ENCODE data around the gene ARHGEF17.
"Not testable (repeated sequence)": the region's sequence is repeated elsewhere in the genome, so short reads cannot be mapped to it uniquely, and the experiment has no call there.

The ARHGEF17 gene

GRCh38 chr11:73274191-73274590, 33.9 kb upstream of the ARHGEF17 start:
- not testable (repeated sequence) for DNase-seq

DNA sequence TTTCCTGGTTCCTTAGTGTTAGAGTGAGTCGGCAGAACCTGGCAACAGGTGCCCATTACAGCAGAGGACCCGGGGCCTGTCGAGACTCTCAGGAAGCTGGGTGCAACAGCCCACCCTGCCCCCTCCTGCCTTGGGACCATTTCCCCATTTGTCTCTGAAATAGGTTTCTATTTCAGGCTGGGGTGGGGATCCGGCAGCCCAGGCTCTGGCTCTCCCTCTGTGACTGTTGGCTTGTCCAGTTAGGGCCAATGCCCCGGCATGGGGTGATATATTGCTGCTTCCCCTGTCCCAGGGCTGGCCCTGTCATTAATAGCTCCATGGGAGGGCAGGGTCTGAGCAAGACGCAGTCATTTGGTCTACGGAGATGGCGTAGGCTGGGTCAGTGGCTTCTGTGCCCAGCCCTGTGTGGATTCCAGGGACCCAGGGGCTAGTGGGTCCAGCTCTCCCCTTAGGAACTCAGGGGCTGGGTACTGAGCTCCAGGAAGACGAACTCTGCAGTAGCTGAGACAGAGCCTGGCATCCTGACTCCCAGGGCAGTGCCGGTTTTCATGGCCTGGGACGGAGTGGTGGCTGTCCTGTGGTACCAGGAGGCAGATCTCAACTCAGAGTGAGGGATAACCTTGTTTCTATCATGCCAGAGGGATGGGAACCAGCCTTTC, 33.2 kb upstream of the ARHGEF17 start:
- no peak for DNase-seq

- DNase-seq = no peak
Measured at GRCh38 chr11:73275381-73275750, 32.7 kb upstream of the ARHGEF17 start.

DNA sequence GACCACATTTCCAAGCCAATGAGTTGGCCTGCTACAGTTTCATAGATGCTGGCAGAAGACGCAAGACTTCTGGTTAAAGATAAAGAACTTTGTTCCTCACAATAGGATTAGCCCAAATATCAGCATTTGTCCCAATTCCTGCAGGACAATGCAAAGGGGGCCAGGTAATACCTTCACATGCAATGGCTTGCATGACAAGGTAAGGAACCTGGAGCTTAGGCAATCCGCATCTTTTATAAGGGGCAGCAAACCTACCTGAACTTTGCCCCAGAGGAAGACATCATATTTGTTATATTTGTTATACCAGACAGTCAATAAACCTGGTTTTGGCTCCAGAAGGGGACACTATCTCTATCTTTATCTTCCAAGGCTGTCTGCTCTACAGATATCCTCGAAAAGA, 30.6 kb upstream of the ARHGEF17 start:
- DNase-seq = no peak

GRCh38 chr11:73280626-73281025, 27.4 kb upstream of the ARHGEF17 start:
- DNase-seq = no peak

DNA sequence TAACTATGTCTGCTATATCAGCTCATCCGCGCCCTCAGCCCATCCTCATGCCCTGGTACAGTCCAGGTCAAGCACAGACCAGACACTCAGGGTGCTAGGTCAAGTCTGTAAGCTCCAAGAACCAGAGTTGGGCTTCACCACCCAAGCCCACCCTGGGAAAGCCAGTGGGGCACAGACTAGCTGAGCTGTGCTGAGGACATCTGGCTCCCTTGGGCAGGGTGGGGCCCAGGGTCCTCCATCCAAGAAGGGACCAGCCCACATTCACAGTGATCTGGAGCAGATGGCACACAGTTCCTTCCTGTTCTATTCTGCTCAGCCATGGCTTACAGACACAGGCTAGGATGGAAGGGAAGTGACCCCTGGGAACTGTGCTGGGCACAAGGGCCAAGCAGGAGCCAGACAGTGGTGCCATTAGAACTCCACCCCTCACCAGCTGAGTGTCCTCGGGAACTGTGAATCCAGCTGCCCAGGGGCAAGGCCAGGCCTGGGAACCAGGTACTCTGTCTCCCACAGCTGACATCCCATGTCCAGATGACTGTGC, 26.8 kb upstream of the ARHGEF17 start:
- no peak for DNase-seq

- DNase-seq = no peak
Measured at GRCh38 chr11:73281796-73282660, 26.0 kb upstream of the ARHGEF17 start.

- DNase-seq = no peak
Measured at GRCh38 chr11:73283276-73284000, 24.6 kb upstream of the ARHGEF17 start.

GRCh38 chr11:73284106-73284505, 24.0 kb upstream of the ARHGEF17 start:
- DNase-seq = no peak

GRCh38 chr11:73285721-73286120, 22.4 kb upstream of the ARHGEF17 start:
- no peak for DNase-seq

GRCh38 chr11:73286240-73286810, 21.8 kb upstream of the ARHGEF17 start:
- DNase-seq = no peak

DNA sequence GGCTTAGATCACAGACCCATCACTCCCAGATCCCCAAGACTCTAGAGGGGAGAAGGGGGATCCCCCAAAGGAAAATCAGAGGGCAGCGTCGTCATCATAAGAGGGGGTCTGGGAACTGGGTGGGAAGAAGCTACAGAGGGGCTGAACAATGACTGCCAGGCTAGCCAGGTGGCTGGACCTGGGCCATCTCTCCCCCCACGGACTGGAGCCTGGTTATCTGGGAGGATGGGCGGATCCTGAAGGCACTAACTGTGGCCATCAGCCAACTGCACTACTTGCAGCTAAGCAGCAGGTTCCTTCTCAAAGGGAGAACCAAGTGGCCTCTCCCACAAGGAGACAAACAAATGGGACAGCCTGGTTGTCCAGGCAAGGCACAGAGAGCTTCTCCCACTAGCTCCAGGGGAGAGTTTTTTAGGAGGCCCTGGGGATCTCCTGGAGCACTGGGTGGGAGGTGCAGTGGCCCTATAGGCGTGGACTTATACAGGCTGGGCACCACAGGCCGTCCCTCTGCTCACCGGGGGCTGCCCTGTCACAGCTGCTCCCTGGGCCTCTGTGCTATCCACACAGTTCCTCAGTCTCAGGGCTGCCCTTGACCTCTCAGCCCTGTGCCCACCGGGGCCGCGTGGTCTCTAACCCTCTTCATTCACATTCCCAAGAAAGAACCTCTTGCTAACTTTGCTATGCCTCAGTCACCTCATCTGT, 20.5 kb upstream of the ARHGEF17 start:
- no peak for DNase-seq

GRCh38 chr11:73288192-73288872, 19.7 kb upstream of the ARHGEF17 start:
- no peak for DNase-seq

- DNase-seq = peak; percentile 66
Measured at GRCh38 chr11:73288873-73289707, 19.0 kb upstream of the ARHGEF17 start.

- no peak for DNase-seq
Measured at GRCh38 chr11:73290536-73290935, 17.5 kb upstream of the ARHGEF17 start.

GRCh38 chr11:73291196-73291595, 16.9 kb upstream of the ARHGEF17 start:
- no peak for DNase-seq

GRCh38 chr11:73291781-73292524, 16.1 kb upstream of the ARHGEF17 start:
- DNase-seq = no peak

DNA sequence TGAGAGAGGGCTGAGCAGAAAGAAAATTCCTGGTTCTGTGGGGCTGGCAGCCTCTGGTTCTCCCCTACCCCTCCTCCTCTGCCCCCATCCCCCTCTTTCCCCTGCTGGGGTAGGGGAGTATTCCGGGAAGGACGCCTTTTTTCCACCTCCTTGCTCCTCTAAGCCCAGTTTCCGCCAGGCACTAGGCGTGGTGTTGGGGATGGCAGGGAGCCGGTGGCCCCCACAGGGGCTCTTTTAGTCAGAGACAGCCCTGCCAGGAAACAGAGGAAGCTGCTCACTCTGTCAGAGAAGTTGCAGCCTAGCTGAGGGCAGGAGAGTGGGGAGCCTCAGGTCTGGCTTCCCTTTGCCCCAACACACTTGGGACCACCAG, 15.6 kb upstream of the ARHGEF17 start:
- no peak for DNase-seq

- DNase-seq = no peak
Measured at GRCh38 chr11:73293356-73293936, 14.6 kb upstream of the ARHGEF17 start.

GRCh38 chr11:73294604-73295003, 13.5 kb upstream of the ARHGEF17 start:
- DNase-seq = no peak
